Ectodermal cell (in vitro differentiated cells): ENCODE data around the gene MRPL10.

ENCODE experiments used
- H3K27ac ChIP-seq: 2 replicates; pipeline ENCODE4 v1.7.0; 2013; ENCODE audit warnings: mild to moderate bottlenecking, low read depth, low read length; ENCODE audit not compliant: insufficient read depth, poor library complexity, severe bottlenecking
- H3K27me3 ChIP-seq: 2 replicates; pipeline ENCODE4 v1.7.0; 2013; ENCODE audit warnings: mild to moderate bottlenecking, low read length; ENCODE audit not compliant: insufficient read depth, control insufficient read depth, poor library complexity, severe bottlenecking
- H3K36me3 ChIP-seq: one replicate; pipeline ENCODE4 v1.7.0; 2013; ENCODE audit warnings: low read length; ENCODE audit not compliant: control insufficient read depth, insufficient read depth
- H3K4me1 ChIP-seq: one replicate; pipeline ENCODE4 v1.7.0; 2013; ENCODE audit warnings: low read length; ENCODE audit not compliant: control insufficient read depth, insufficient read depth
- H3K4me3 ChIP-seq: 2 replicates; pipeline ENCODE4 v1.7.0; 2013; ENCODE audit warnings: low read depth, low read length, control low read depth; ENCODE audit not compliant: insufficient read depth
- H3K9me3 ChIP-seq: 2 replicates; pipeline ENCODE4 v1.7.0; 2013; ENCODE audit warnings: mild to moderate bottlenecking, low read length, moderate library complexity; ENCODE audit not compliant: control insufficient read depth
- WGBS, 2 experiments: methylation state at CpG; one replicate each; pipeline ENCODE4 v1.1.7; 2013; ENCODE audit warnings: missing lambda C conversion rate in 2 of 2; 5-methylcytosine and 5-hydroxymethylcytosine counted together

MRPL10 gene

GRCh38 chr17:47806913-47807255 lies 24.5 kb downstream of the MRPL10 start:
- no peaks in the 10 kb centered on the region for H3K36me3 ChIP-seq
- 93 to 97% methylated on average over 9 of the region's 9 CpGs for WGBS, 2 experiments
- no peak overlapping the region for H3K27ac ChIP-seq
- no peak overlapping the region for H3K4me3 ChIP-seq
- H3K9me3 ChIP-seq, result no peaks in the 10 kb centered on the region
- H3K4me1 ChIP-seq, result no peaks in the 10 kb centered on the region
- peaks cover 3% of the 10 kb centered on the region for H3K27me3 ChIP-seq

- 88 to 89% methylated on average over 16 of the region's 16 CpGs for WGBS, 2 experiments
- H3K27me3 ChIP-seq, result peaks cover 3% of the 10 kb centered on the region
- no peaks in the 10 kb centered on the region for H3K9me3 ChIP-seq
- no peaks in the 10 kb centered on the region for H3K4me1 ChIP-seq
- H3K27ac ChIP-seq, result no peak overlapping the region
- no peaks in the 10 kb centered on the region for H3K36me3 ChIP-seq
- H3K4me3 ChIP-seq, result no peak overlapping the region
Measured at GRCh38 chr17:47806026-47806912, 25.1 kb downstream of the MRPL10 start.

- H3K4me1 ChIP-seq, result no peaks in the 10 kb centered on the region
- H3K4me3 ChIP-seq, result no peak overlapping the region
- H3K9me3 ChIP-seq, result no peaks in the 10 kb centered on the region
- no peaks in the 10 kb centered on the region for H3K36me3 ChIP-seq
- WGBS, 2 experiments, result 72 to 79% methylated on average over 3 of the region's 3 CpGs
- H3K27me3 ChIP-seq, result peaks cover 6% of the 10 kb centered on the region
- H3K27ac ChIP-seq, result no peak overlapping the region
Measured at GRCh38 chr17:47804461-47804860, 26.9 kb downstream of the MRPL10 start.

GRCh38 chr17:47803751-47804150 lies 27.6 kb downstream of the MRPL10 start:
- WGBS, 2 experiments, result 76 to 85% methylated on average over 6 of the region's 6 CpGs

GRCh38 chr17:47803201-47803600 lies 28.1 kb downstream of the MRPL10 start:
- H3K9me3 ChIP-seq, result no peaks in the 10 kb centered on the region
- H3K36me3 ChIP-seq, result no peaks in the 10 kb centered on the region
- H3K27me3 ChIP-seq, result peaks cover 6% of the 10 kb centered on the region
- WGBS, 2 experiments, result 58 to 60% methylated on average over 5 of the region's 5 CpGs
- H3K4me3 ChIP-seq, result no peak overlapping the region
- no peak overlapping the region for H3K27ac ChIP-seq
- H3K4me1 ChIP-seq, result no peaks in the 10 kb centered on the region

More at GRCh38 chr17:47803751-47804150, 27.6 kb downstream of the MRPL10 start:
- Histone ChIP-seq H3K9me3 (no peaks in the 10 kb centered on the region), H3K4me1 (no peaks in the 10 kb centered on the region), H3K27me3 (peaks cover 6% of the 10 kb centered on the region), H3K27ac (no peak overlapping the region), H3K4me3 (no peak overlapping the region), H3K36me3 (no peaks in the 10 kb centered on the region)

- 32 to 33% methylated on average over 9 of the region's 9 CpGs for WGBS, 2 experiments
Measured at GRCh38 chr17:47802341-47803022, 28.9 kb downstream of the MRPL10 start.

GRCh38 chr17:47801906-47802305 lies 29.4 kb downstream of the MRPL10 start:
- no peaks in the 10 kb centered on the region for H3K36me3 ChIP-seq
- H3K4me3 ChIP-seq, result no peak overlapping the region
- H3K4me1 ChIP-seq, result no peaks in the 10 kb centered on the region
- peaks cover 6% of the 10 kb centered on the region for H3K27me3 ChIP-seq
- WGBS, 2 experiments, result 42 to 50% methylated on average over 6 of the region's 6 CpGs
- no peak overlapping the region for H3K27ac ChIP-seq
- no peaks in the 10 kb centered on the region for H3K9me3 ChIP-seq

More at GRCh38 chr17:47802341-47803022, 28.9 kb downstream of the MRPL10 start:
- no peaks in the 10 kb centered on the region for H3K36me3 ChIP-seq
- H3K9me3 ChIP-seq, result no peaks in the 10 kb centered on the region
- no peak overlapping the region for H3K4me3 ChIP-seq
- no peaks in the 10 kb centered on the region for H3K4me1 ChIP-seq
- H3K27me3 ChIP-seq, result peaks cover 6% of the 10 kb centered on the region
- no peak overlapping the region for H3K27ac ChIP-seq

- Histone ChIP-seq H3K36me3 (no peaks in the 10 kb centered on the region), H3K9me3 (no peaks in the 10 kb centered on the region), H3K27me3 (peaks cover 6% of the 10 kb centered on the region), H3K4me3 (no peak overlapping the region), H3K27ac (no peak overlapping the region), H3K4me1 (no peaks in the 10 kb centered on the region)
- 72 to 77% methylated on average over 4 of the region's 4 CpGs for WGBS, 2 experiments
Measured at GRCh38 chr17:47801176-47801765, 30.1 kb downstream of the MRPL10 start.

GRCh38 chr17:47800686-47801085 lies 30.7 kb downstream of the MRPL10 start:
- Histone ChIP-seq H3K27ac (no peak overlapping the region), H3K36me3 (no peaks in the 10 kb centered on the region), H3K27me3 (peaks cover 8% of the 10 kb centered on the region), H3K4me1 (no peaks in the 10 kb centered on the region), H3K4me3 (no peak overlapping the region), H3K9me3 (no peaks in the 10 kb centered on the region)
- WGBS, 2 experiments, result 82 to 85% methylated on average over 12 of the region's 12 CpGs

GRCh38 chr17:47797797-47798196 lies 33.5 kb downstream of the MRPL10 start:
- Histone ChIP-seq H3K27me3 (peaks cover 34% of the 10 kb centered on the region), H3K36me3 (no peaks in the 10 kb centered on the region), H3K4me1 (no peaks in the 10 kb centered on the region), H3K4me3 (no peak overlapping the region), H3K27ac (no peak overlapping the region), H3K9me3 (no peaks in the 10 kb centered on the region)
- 57 to 66% methylated on average over 2 of the region's 2 CpGs for WGBS, 2 experiments
